SK-N-SH treated with all-trans-retinoic acid at 6 μM for 48 hours (cell line): Measurements from ENCODE around the gene KIF1A.

Experiments used
- ATAC-seq: fragments of 200-7000 bp; cut with Tn5 transposase; 3 replicates; pipeline ENCODE4 v1.9.1; 2020; ENCODE audit warnings: mild to moderate bottlenecking, moderate library complexity
- ARNTL ChIP-seq: fragments of 450-650 bp; formaldehyde crosslinking; IDR thresholded peaks from 2 replicates; pipeline ENCODE4 v1.5.0; 2020; ENCODE audit warnings: low read depth, mild to moderate bottlenecking, moderate library complexity, borderline replicate concordance
- BACH2 ChIP-seq: fragments of 250-450 bp; sonication (Bioruptor Pico); IDR thresholded peaks from 2 replicates; pipeline ENCODE4 v1.9.0; 2021; ENCODE audit warnings: mild to moderate bottlenecking, borderline replicate concordance
- CSDC2 ChIP-seq: fragments of 250-450 bp; sonication (Bioruptor Pico); IDR thresholded peaks from 2 replicates; pipeline ENCODE4 v1.5.0; 2020; ENCODE audit warnings: mild to moderate bottlenecking, moderate library complexity
- ESRRG ChIP-seq: fragments of 250-450 bp; sonication (Bioruptor Pico); IDR thresholded peaks from 2 replicates; pipeline ENCODE4 v1.6.1; 2021; ENCODE audit warnings: mild to moderate bottlenecking
- GLIS3 ChIP-seq: fragments of 250-450 bp; sonication (Bioruptor Pico); IDR thresholded peaks from 2 replicates; pipeline ENCODE4 v1.5.0; 2020; ENCODE audit warnings: mild to moderate bottlenecking, moderate library complexity
- ISL1 ChIP-seq: fragments of 250-450 bp; sonication (Bioruptor Pico); IDR thresholded peaks from 2 replicates; pipeline ENCODE4 v2.1.2; 2022; ENCODE audit warnings: mild to moderate bottlenecking, moderate library complexity
- OSR1 ChIP-seq: fragments of 250-450 bp; sonication (Bioruptor Pico); IDR thresholded peaks from 2 replicates; pipeline ENCODE4 v1.8.0; 2022; ENCODE audit warnings: moderate library complexity, mild to moderate bottlenecking, inconsistent platforms
- PATZ1 ChIP-seq: fragments of 250-450 bp; sonication (Bioruptor Pico); IDR thresholded peaks from 2 replicates; pipeline ENCODE4 v1.8.0; 2020; ENCODE audit warnings: mild to moderate bottlenecking, moderate library complexity, borderline replicate concordance
- POU6F1 ChIP-seq: fragments of 250-450 bp; sonication (Bioruptor Pico); IDR thresholded peaks from 2 replicates; pipeline ENCODE4 v1.8.0; 2021; ENCODE audit warnings: low read depth, mild to moderate bottlenecking, moderate library complexity, borderline replicate concordance
- PPARA ChIP-seq: fragments of 250-450 bp; sonication (Bioruptor Pico); IDR thresholded peaks from 2 replicates; pipeline ENCODE4 v1.5.0; 2020; ENCODE audit warnings: mild to moderate bottlenecking, borderline replicate concordance
- TCF4 ChIP-seq: fragments of 250-450 bp; sonication (Bioruptor Pico); IDR thresholded peaks from 2 replicates; pipeline ENCODE4 v1.8.0; 2021; ENCODE audit warnings: mild to moderate bottlenecking, moderate library complexity, borderline replicate concordance
- TOX ChIP-seq: fragments of 250-450 bp; sonication (Bioruptor Pico); IDR thresholded peaks from 2 replicates; pipeline ENCODE4 v1.8.0; 2021; ENCODE audit warnings: mild to moderate bottlenecking, moderate library complexity, borderline replicate concordance
- TSHZ2 ChIP-seq: fragments of 250-450 bp; sonication (Bioruptor Pico); IDR thresholded peaks from 2 replicates; pipeline ENCODE4 v1.5.0; 2020; ENCODE audit warnings: mild to moderate bottlenecking, moderate library complexity
- ZC3H10 ChIP-seq: fragments of 250-450 bp; sonication (Bioruptor Pico); IDR thresholded peaks from 2 replicates; pipeline ENCODE4 v1.5.1; 2021; ENCODE audit warnings: mild to moderate bottlenecking, moderate library complexity
- ZFP3 ChIP-seq: fragments of 250-450 bp; sonication (Bioruptor Pico); IDR thresholded peaks from 2 replicates; pipeline ENCODE4 v1.5.0; 2020; ENCODE audit warnings: mild to moderate bottlenecking, moderate library complexity
- ZFP30 ChIP-seq: fragments of 450-650 bp; formaldehyde crosslinking; IDR thresholded peaks from 2 replicates; pipeline ENCODE4 v1.5.0; 2022; ENCODE audit warnings: mild to moderate bottlenecking, moderate library complexity
- ZNF565 ChIP-seq: fragments of 450-650 bp; formaldehyde crosslinking; conservative IDR thresholded peaks from 2 replicates; pipeline ENCODE4 v1.5.0; 2020; ENCODE audit warnings: low read depth, mild to moderate bottlenecking, moderate library complexity
- ZNF70 ChIP-seq: fragments of 450-650 bp; formaldehyde crosslinking; IDR thresholded peaks from 2 replicates; pipeline ENCODE4 v1.5.0; 2020; ENCODE audit warnings: mild to moderate bottlenecking, moderate library complexity
- ZNF8 ChIP-seq: fragments of 450-650 bp; formaldehyde crosslinking; IDR thresholded peaks from 2 replicates; pipeline ENCODE4 v1.5.0; 2020; ENCODE audit warnings: mild to moderate bottlenecking, moderate library complexity

The KIF1A gene

GRCh38 chr2:240774856-240775255, 45.2 kb downstream of the KIF1A start:
- TF ChIP-seq GLIS3 (CRISPR knock-in tag) = no peak
- TF ChIP-seq ARNTL (CRISPR knock-in tag) = no peak
- TF ChIP-seq POU6F1 (CRISPR knock-in tag) = no peak
- no peak for TF ChIP-seq PATZ1
- TF ChIP-seq ZNF70 (CRISPR knock-in tag) = no peak
- no peak for TF ChIP-seq OSR1 (CRISPR knock-in tag)
- TF ChIP-seq ZFP30 (CRISPR knock-in tag) = no peak
- no peak for TF ChIP-seq ZNF8 (CRISPR knock-in tag)
- TF ChIP-seq CSDC2 (CRISPR knock-in tag) = no peak
- no peak for TF ChIP-seq TOX (CRISPR knock-in tag)
- no peak for TF ChIP-seq BACH2 (CRISPR knock-in tag)
- ATAC-seq = no peak

GRCh38 chr2:240769096-240769495, 50.9 kb downstream of the KIF1A start:
- ATAC-seq = no peak
- TF ChIP-seq PPARA (CRISPR knock-in tag) = no peak
- no peak for TF ChIP-seq ZNF565
- TF ChIP-seq OSR1 (CRISPR knock-in tag) = no peak
- no peak for TF ChIP-seq ARNTL (CRISPR knock-in tag)
- TF ChIP-seq BACH2 (CRISPR knock-in tag) = no peak
- no peak for TF ChIP-seq ZFP3
- no peak for TF ChIP-seq TCF4 (CRISPR knock-in tag)
- TF ChIP-seq TSHZ2 (CRISPR knock-in tag) = no peak
- TF ChIP-seq ZFP30 (CRISPR knock-in tag) = no peak
- no peak for TF ChIP-seq ZC3H10 (CRISPR knock-in tag)
- TF ChIP-seq, all 23 proteins: peak for 0

GRCh38 chr2:240768216-240768615, 51.8 kb downstream of the KIF1A start:
- no peak for ATAC-seq
- TF ChIP-seq ZNF565 (no peak), ZNF8 (CRISPR knock-in tag) (no peak), TCF4 (CRISPR knock-in tag) (no peak), ESRRG (CRISPR knock-in tag) (no peak), ZFP30 (CRISPR knock-in tag) (no peak), ZNF70 (CRISPR knock-in tag) (no peak), OSR1 (CRISPR knock-in tag) (no peak), ISL1 (no peak), ZFP3 (no peak)
- TF ChIP-seq, all 23 proteins: peak for 0

- TF ChIP-seq ZNF8 (CRISPR knock-in tag) (no peak), CSDC2 (CRISPR knock-in tag) (no peak), TSHZ2 (CRISPR knock-in tag) (no peak), TCF4 (CRISPR knock-in tag) (no peak)
Measured at GRCh38 chr2:240767341-240767740, 52.7 kb downstream of the KIF1A start.

More at GRCh38 chr2:240767341-240767740, 52.7 kb downstream of the KIF1A start:
- ATAC-seq = no peak
